ENCODE measurements around the gene PLEKHG4.

The PLEKHG4 gene

GRCh38 chr16:67294171-67294757, 14.9 kb downstream of the PLEKHG4 start:
- DNase-seq, result no peak

GRCh38 chr16:67294938-67295361, 15.6 kb downstream of the PLEKHG4 start:
- no peak for DNase-seq

- DNase-seq, result no peak
These were observed 17.1 kb downstream of the PLEKHG4 start for GRCh38 chr16:67296420-67296819.

- no peak for DNase-seq
These were observed 18.9 kb downstream of the PLEKHG4 start for GRCh38 chr16:67298277-67298676.

- no peak for DNase-seq
These were observed 19.9 kb downstream of the PLEKHG4 start for GRCh38 chr16:67299269-67299668.

GRCh38 chr16:67301080-67301782, 21.9 kb downstream of the PLEKHG4 start:
- no peak for DNase-seq

GRCh38 chr16:67302076-67302475, 22.7 kb downstream of the PLEKHG4 start:
- DNase-seq, result no peak

GRCh38 chr16:67302970-67303369, 23.6 kb downstream of the PLEKHG4 start:
- DNase-seq, result no peak

- DNase-seq, result no peak
These were observed 24.7 kb downstream of the PLEKHG4 start for GRCh38 chr16:67304020-67304419.

- DNase-seq, result no peak
These were observed 26.1 kb downstream of the PLEKHG4 start for GRCh38 chr16:67305216-67306071.

GRCh38 chr16:67310561-67310960, 31.2 kb downstream of the PLEKHG4 start:
- DNase-seq, result no peak

GRCh38 chr16:67311607-67312488, 32.5 kb downstream of the PLEKHG4 start:
- no peak for DNase-seq

GRCh38 chr16:67312719-67313118, 33.4 kb downstream of the PLEKHG4 start:
- no peak for DNase-seq

- DNase-seq, result no peak
These were observed 38.5 kb downstream of the PLEKHG4 start for GRCh38 chr16:67317853-67318252.

GRCh38 chr16:67326115-67326471, 46.8 kb downstream of the PLEKHG4 start:
- no peak for DNase-seq

GRCh38 chr16:67326472-67327309, 47.4 kb downstream of the PLEKHG4 start, which contains the start of the genes KCTD19 and LRRC36:
KCTD19 (minus strand) TSS chr16:67326741; CDS start chr16:67326707, 34 bp downstream.
LRRC36 (plus strand) TSS chr16:67326815; CDS start chr16:67326863, 48 bp downstream.
- DNase-seq, result no peak

- no peak for DNase-seq
These were observed 48.4 kb downstream of the PLEKHG4 start for GRCh38 chr16:67327743-67328142.

GRCh38 chr16:67329901-67330300, 50.6 kb downstream of the PLEKHG4 start:
- DNase-seq, result no peak

GRCh38 chr16:67333315-67333714, 54.0 kb downstream of the PLEKHG4 start:
- no peak for DNase-seq

GRCh38 chr16:67336116-67336515, 56.8 kb downstream of the PLEKHG4 start:
- DNase-seq, result no peak

- no peak for DNase-seq
These were observed 57.3 kb downstream of the PLEKHG4 start for GRCh38 chr16:67336648-67337047.
